ENCODE results near the gene BEST4.
"Not testable (repeated sequence)": the region's sequence is repeated elsewhere in the genome, so short reads cannot be mapped to it uniquely, and the experiment has no call there.

Gene BEST4

GRCh38 chr1:44810762-44811105, 22.8 kb upstream of the BEST4 start:
- CTCF ChIA-PET = interaction anchor here (4.1 to 4.5 kb wide), 2 partner anchors 8 to 10 kb away, joined by 35 to 39 read pairs; partner anchors contain the start of gene PLK3
- H3K4me3 Mint-ChIP-seq, H3K27me3 Mint-ChIP-seq, DNase-seq, H3K9me3 Mint-ChIP-seq: not testable (repeated sequence)
- Mint-ChIP-seq H3K4me1 (peaks cover 82% of the 10 kb centered on the region), H3K36me3 (peaks cover 44% of the 10 kb centered on the region), H3K27ac (peak overlapping the region; percentile 99)

- no peak for DNase-seq
- peaks cover 81% of the 10 kb centered on the region for H3K4me1 Mint-ChIP-seq
- no peaks in the 10 kb centered on the region for H3K9me3 Mint-ChIP-seq
- no peak overlapping the region for H3K4me3 Mint-ChIP-seq
- CTCF ChIA-PET = interaction anchor here (0.8 to 4.5 kb wide), 8 partner anchors 9 to 92 kb away, joined by 3 to 39 read pairs (median 9); partner anchors contain the start of genes BEST4, PLK3 and RNU5D-1
- peaks cover 48% of the 10 kb centered on the region for H3K36me3 Mint-ChIP-seq
- H3K27me3 Mint-ChIP-seq = no peaks in the 10 kb centered on the region
- peak overlapping the region; percentile 99 for H3K27ac Mint-ChIP-seq
These were observed 22.3 kb upstream of the BEST4 start for GRCh38 chr1:44810101-44810761.

- Mint-ChIP-seq H3K9me3 (no peaks in the 10 kb centered on the region), H3K27me3 (no peaks in the 10 kb centered on the region), H3K4me3 (peak overlapping the region; percentile 67), H3K36me3 (peaks cover 49% of the 10 kb centered on the region), H3K4me1 (peaks cover 82% of the 10 kb centered on the region), H3K27ac (peak overlapping the region; percentile 99)
- peak; percentile 94 for DNase-seq
- CTCF ChIA-PET = interaction anchor here (0.8 to 4.5 kb wide), 10 partner anchors 9 to 91 kb away, joined by 3 to 39 read pairs (median 8); partner anchors contain the start of genes BEST4, PLK3 and RNU5D-1
These were observed 21.3 kb upstream of the BEST4 start for GRCh38 chr1:44808938-44809917.

- Mint-ChIP-seq H3K36me3 (peaks cover 54% of the 10 kb centered on the region), H3K27me3 (no peaks in the 10 kb centered on the region), H3K4me1 (peaks cover 83% of the 10 kb centered on the region), H3K9me3 (no peaks in the 10 kb centered on the region), H3K4me3 (peak within 1 kb of the TSS; percentile 67), H3K27ac (peak within 1 kb of the TSS; percentile 99)
- CTCF ChIA-PET = interaction anchor here (1.2 to 4.5 kb wide), 7 partner anchors 8 to 77 kb away, joined by 3 to 39 read pairs (median 12); partner anchors contain the start of genes BEST4, PLK3 and RNU5D-1
- DNase-seq = peak; percentile 48
These were observed 20.3 kb upstream of the BEST4 start, which contains the start of gene BTBD19 for GRCh38 chr1:44808063-44808937. BTBD19 (plus strand) TSS chr1:44808523; CDS start chr1:44808821, 298 bp downstream.

- Mint-ChIP-seq H3K4me3 (peak overlapping the region; percentile 67), H3K27ac (peak overlapping the region; percentile 99), H3K9me3 (no peaks in the 10 kb centered on the region), H3K4me1 (peaks cover 89% of the 10 kb centered on the region), H3K27me3 (no peaks in the 10 kb centered on the region), H3K36me3 (peaks cover 61% of the 10 kb centered on the region)
- CTCF ChIA-PET = interaction anchor here (1.2 to 4.5 kb wide), 4 partner anchors 7 to 29 kb away, joined by 3 to 39 read pairs (median 24); partner anchors contain the start of gene PLK3
- DNase-seq = peak; percentile 97
These were observed 19.5 kb upstream of the BEST4 start for GRCh38 chr1:44807364-44808062.

GRCh38 chr1:44806704-44807363, 18.9 kb upstream of the BEST4 start, which contains the start of gene DYNLT4:
DYNLT4 (minus strand) TSS chr1:44807351; CDS start chr1:44806668, 683 bp downstream.
- DNase-seq = no peak

GRCh38 chr1:44806025-44806703, 18.2 kb upstream of the BEST4 start:
- Mint-ChIP-seq H3K36me3 (peaks cover 65% of the 10 kb centered on the region), H3K4me3 (no peak overlapping the region), H3K4me1 (peaks cover 86% of the 10 kb centered on the region), H3K27ac (peak overlapping the region; percentile 99), H3K27me3 (no peaks in the 10 kb centered on the region), H3K9me3 (no peaks in the 10 kb centered on the region)
- CTCF ChIA-PET = interaction anchor here (0.9 to 1.2 kb wide), 2 partner anchors 13 to 30 kb away, joined by 3 read pairs; no protein-coding TSS in a partner anchor
- DNase-seq = no peak

More at GRCh38 chr1:44806704-44807363, 18.9 kb upstream of the BEST4 start, which contains the start of gene DYNLT4:
- Mint-ChIP-seq H3K9me3 (no peaks in the 10 kb centered on the region), H3K27me3 (no peaks in the 10 kb centered on the region), H3K27ac (peak within 1 kb of the TSS; percentile 99), H3K4me1 (peaks cover 91% of the 10 kb centered on the region), H3K4me3 (peak within 1 kb of the TSS; percentile 67), H3K36me3 (peaks cover 63% of the 10 kb centered on the region)
- CTCF ChIA-PET = interaction anchor here (1.2 to 4.5 kb wide), 2 partner anchors 12 to 29 kb away, joined by 3 to 39 read pairs; no protein-coding TSS in a partner anchor

- peak overlapping the region; percentile 86 for H3K27ac Mint-ChIP-seq
- CTCF ChIA-PET = interaction anchor here (0.9 kb wide), 1 partner anchor 14 kb away, joined by 3 read pairs; no protein-coding TSS in a partner anchor
- no peak overlapping the region for H3K4me3 Mint-ChIP-seq
- DNase-seq = no peak
- H3K4me1 Mint-ChIP-seq = peaks cover 79% of the 10 kb centered on the region
- H3K27me3 Mint-ChIP-seq = no peaks in the 10 kb centered on the region
- H3K9me3 Mint-ChIP-seq = no peaks in the 10 kb centered on the region
- H3K36me3 Mint-ChIP-seq = peaks cover 66% of the 10 kb centered on the region
These were observed 17.5 kb upstream of the BEST4 start for GRCh38 chr1:44805311-44806024.

- H3K27me3 Mint-ChIP-seq = no peaks in the 10 kb centered on the region
- CTCF ChIA-PET = interaction anchor here (1.4 kb wide), 1 partner anchor 10 kb away, joined by 3 read pairs; no protein-coding TSS in a partner anchor
- peak overlapping the region; percentile 79 for H3K27ac Mint-ChIP-seq
- H3K4me3 Mint-ChIP-seq = peak overlapping the region; percentile 86
- H3K4me1 Mint-ChIP-seq = peaks cover 72% of the 10 kb centered on the region
- DNase-seq = no peak
- peaks cover 57% of the 10 kb centered on the region for H3K36me3 Mint-ChIP-seq
- no peaks in the 10 kb centered on the region for H3K9me3 Mint-ChIP-seq
These were observed 15.5 kb upstream of the BEST4 start for GRCh38 chr1:44803312-44804095.

GRCh38 chr1:44803062-44803311, 15.0 kb upstream of the BEST4 start:
- Mint-ChIP-seq H3K27ac (peak overlapping the region; percentile 78), H3K36me3 (peaks cover 56% of the 10 kb centered on the region), H3K4me1 (peaks cover 71% of the 10 kb centered on the region), H3K27me3 (no peaks in the 10 kb centered on the region), H3K4me3 (peak overlapping the region; percentile 86), H3K9me3 (no peaks in the 10 kb centered on the region)
- CTCF ChIA-PET = interaction anchor here (0.9 to 1.4 kb wide), 2 partner anchors 10 to 16 kb away, joined by 3 to 4 read pairs; no protein-coding TSS in a partner anchor
- no peak for DNase-seq

All from activated naive CD4-positive, alpha-beta T cell treated with anti-CD3 and anti-CD28 coated beads, Interleukin-2, amount 10 ng/mL, durations not matched to agents 7 days and 5 days (primary cell).